OCI-LY1 (cell line): ENCODE data around the gene ZSCAN2.

Experiments
- H2AFZ ChIP-seq: fragments of 200-600 bp; sonication (generic), shearing (Covaris generic); 2 replicates; pipeline ENCODE4 v1.6.0; 2014; ENCODE audit warnings: antibody characterized with exemption, mild to moderate bottlenecking, low read length
- H3F3A ChIP-seq: fragments of 200-600 bp; sonication (generic), shearing (Covaris generic); 2 replicates; pipeline ENCODE4 v1.6.0; 2014; ENCODE audit warnings: mild to moderate bottlenecking, antibody characterized with exemption, low read length, moderate library complexity; ENCODE audit not compliant: insufficient read depth
- H3K27ac ChIP-seq: fragments of 200-600 bp; sonication (generic); 2 replicates; pipeline ENCODE4 v1.5.1; 2014; ENCODE audit warnings: low read length, mixed run types, mild to moderate bottlenecking, low read depth; ENCODE audit not compliant: poor library complexity, severe bottlenecking
- H3K27me3 ChIP-seq: fragments of 200-600 bp; sonication (generic); 2 replicates; pipeline ENCODE4 v1.6.0; 2014; ENCODE audit warnings: antibody characterized with exemption, mild to moderate bottlenecking, low read length, moderate library complexity; ENCODE audit not compliant: insufficient read depth
- H3K36me3 ChIP-seq: fragments of 200-600 bp; sonication (generic); 2 replicates; pipeline ENCODE4 v1.6.1; 2014; ENCODE audit warnings: mild to moderate bottlenecking, antibody characterized with exemption, low read length, moderate library complexity, mixed read lengths; ENCODE audit not compliant: insufficient read depth
- H3K4me1 ChIP-seq: fragments of 200-600 bp; sonication (generic); 2 replicates; pipeline ENCODE4 v1.5.1; 2014; ENCODE audit warnings: mild to moderate bottlenecking, low read length, moderate library complexity; ENCODE audit not compliant: insufficient read depth, severe bottlenecking
- H3K4me2 ChIP-seq: fragments of 200-600 bp; sonication (generic), shearing (Covaris generic); 2 replicates; pipeline ENCODE4 v1.6.1; 2014; ENCODE audit warnings: low read length
- H3K4me3 ChIP-seq: fragments of 200-600 bp; sonication (generic); 2 replicates; pipeline ENCODE4 v1.5.1; 2014; ENCODE audit warnings: low read length, low read depth, mild to moderate bottlenecking, mixed read lengths; ENCODE audit not compliant: poor library complexity, severe bottlenecking
- H3K79me2 ChIP-seq: fragments of 200-600 bp; shearing (Covaris generic); 2 replicates; pipeline ENCODE4 v1.6.1; 2016; ENCODE audit warnings: mixed run types, low read length, mixed read lengths; ENCODE audit not compliant: insufficient read depth
- H3K9ac ChIP-seq: fragments of 200-600 bp; sonication (generic), shearing (Covaris generic); 2 replicates; pipeline ENCODE4 v1.6.1; 2014; ENCODE audit warnings: mild to moderate bottlenecking, low read length, mixed read lengths
- H3K9me2 ChIP-seq: fragments of 200-600 bp; sonication (generic), shearing (Covaris generic); 2 replicates; pipeline ENCODE4 v1.6.1; 2014; ENCODE audit warnings: low read depth, mild to moderate bottlenecking, low read length, mixed read lengths
- H3K9me3 ChIP-seq: fragments of 200-600 bp; shearing (Covaris generic); 2 replicates; pipeline ENCODE4 v1.6.1; 2014; ENCODE audit warnings: low read length, mixed read lengths
- H4K20me1 ChIP-seq: fragments of 200-600 bp; sonication (generic), shearing (Covaris generic); 2 replicates; pipeline ENCODE4 v1.6.0; 2016; ENCODE audit warnings: mild to moderate bottlenecking, low read length; ENCODE audit not compliant: insufficient read depth
- EZH2 ChIP-seq: fragments of 200-600 bp; sonication (generic), shearing (Covaris generic); IDR thresholded peaks from 2 replicates; pipeline ENCODE4 v1.8.0; 2017; ENCODE audit warnings: borderline replicate concordance, mixed run types, mild to moderate bottlenecking, antibody characterized with exemption, low read length, moderate library complexity, mixed read lengths
- TF ChIP-seq, protein P1 (sequence below): fragments of 200-600 bp; sonication (generic), shearing (Covaris generic); IDR thresholded peaks from 2 replicates; pipeline ENCODE4 v1.5.1; 2017; ENCODE audit warnings: mild to moderate bottlenecking, antibody characterized with exemption, low read length, moderate library complexity, mixed read lengths

ZSCAN2 gene

DNA sequence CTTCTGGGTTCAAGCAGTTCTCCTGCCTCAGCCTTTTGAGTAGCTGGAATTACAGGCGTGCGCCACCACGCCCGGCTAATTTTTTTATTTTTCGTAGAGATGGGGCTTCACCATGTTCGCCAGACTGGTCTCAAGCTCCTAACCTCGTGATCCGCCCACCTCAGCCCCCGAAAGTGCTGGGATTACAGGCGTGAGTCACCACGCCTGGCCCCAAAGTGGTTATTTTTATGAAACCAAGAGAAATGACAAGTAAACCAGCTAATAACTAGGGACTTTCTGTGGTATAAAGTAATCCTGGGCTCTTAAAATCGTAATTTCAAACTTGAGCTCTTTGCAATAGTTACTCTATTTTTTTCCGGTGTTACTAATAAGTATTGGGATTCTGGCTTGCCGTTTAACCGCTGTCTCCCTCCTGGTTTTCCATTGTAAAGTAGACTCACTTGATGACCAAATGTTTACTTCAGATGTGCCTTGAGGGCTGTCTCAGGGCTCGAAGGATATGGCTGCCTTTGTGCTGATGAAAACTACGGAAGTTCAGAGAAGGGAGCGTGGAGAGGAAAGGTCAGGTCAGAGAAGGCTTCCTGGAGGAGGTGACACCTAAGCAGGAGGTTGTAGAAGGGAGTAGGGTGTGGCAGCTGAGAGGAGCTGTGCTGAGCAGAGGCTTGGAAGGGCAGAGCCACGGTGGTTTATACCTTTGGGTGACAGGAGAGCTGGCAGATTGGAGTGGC lies 4.2 kb downstream of the ZSCAN2 start:
- no peak overlapping the region; the same call in 1 of the 2 replicates for H3K4me2 ChIP-seq
- peaks cover 27% of the 10 kb centered on the region for H3K4me1 ChIP-seq
- no peak overlapping the region for H3K27ac ChIP-seq
- peaks cover 5% of the 10 kb centered on the region; the same call in 1 of the 2 replicates for H3K79me2 ChIP-seq
- H3K9me2 ChIP-seq: no peaks in the 10 kb centered on the region
- H2AFZ ChIP-seq: no peak overlapping the region
- no peak overlapping the region for H3K4me3 ChIP-seq
- no peaks in the 10 kb centered on the region for H3K9me3 ChIP-seq
- no peak overlapping the region for H3K9ac ChIP-seq
- no peaks in the 10 kb centered on the region for H3K27me3 ChIP-seq
- no peaks in the 10 kb centered on the region for H3F3A ChIP-seq
- H4K20me1 ChIP-seq: no peaks in the 10 kb centered on the region
- no peak for TF ChIP-seq EZH2
- TF ChIP-seq, protein P1, sequence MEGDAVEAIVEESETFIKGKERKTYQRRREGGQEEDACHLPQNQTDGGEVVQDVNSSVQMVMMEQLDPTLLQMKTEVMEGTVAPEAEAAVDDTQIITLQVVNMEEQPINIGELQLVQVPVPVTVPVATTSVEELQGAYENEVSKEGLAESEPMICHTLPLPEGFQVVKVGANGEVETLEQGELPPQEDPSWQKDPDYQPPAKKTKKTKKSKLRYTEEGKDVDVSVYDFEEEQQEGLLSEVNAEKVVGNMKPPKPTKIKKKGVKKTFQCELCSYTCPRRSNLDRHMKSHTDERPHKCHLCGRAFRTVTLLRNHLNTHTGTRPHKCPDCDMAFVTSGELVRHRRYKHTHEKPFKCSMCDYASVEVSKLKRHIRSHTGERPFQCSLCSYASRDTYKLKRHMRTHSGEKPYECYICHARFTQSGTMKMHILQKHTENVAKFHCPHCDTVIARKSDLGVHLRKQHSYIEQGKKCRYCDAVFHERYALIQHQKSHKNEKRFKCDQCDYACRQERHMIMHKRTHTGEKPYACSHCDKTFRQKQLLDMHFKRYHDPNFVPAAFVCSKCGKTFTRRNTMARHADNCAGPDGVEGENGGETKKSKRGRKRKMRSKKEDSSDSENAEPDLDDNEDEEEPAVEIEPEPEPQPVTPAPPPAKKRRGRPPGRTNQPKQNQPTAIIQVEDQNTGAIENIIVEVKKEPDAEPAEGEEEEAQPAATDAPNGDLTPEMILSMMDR: no peak
- peaks cover 46% of the 10 kb centered on the region for H3K36me3 ChIP-seq

GRCh38 chr15:84605554-84605882 lies 4.7 kb downstream of the ZSCAN2 start:
- Histone ChIP-seq H3K9me2 (no peaks in the 10 kb centered on the region), H3F3A (no peaks in the 10 kb centered on the region), H3K27me3 (no peaks in the 10 kb centered on the region), H3K4me1 (peaks cover 26% of the 10 kb centered on the region), H2AFZ (no peak overlapping the region), H3K4me3 (no peak overlapping the region), H3K27ac (no peak overlapping the region), H3K9me3 (no peaks in the 10 kb centered on the region), H4K20me1 (no peaks in the 10 kb centered on the region), H3K9ac (no peak overlapping the region), H3K4me2 (no peak overlapping the region; the same call in 1 of the 2 replicates), H3K36me3 (peaks cover 48% of the 10 kb centered on the region), H3K79me2 (peaks cover 5% of the 10 kb centered on the region; the same call in 1 of the 2 replicates)
- TF ChIP-seq, protein P1: no peak
- no peak for TF ChIP-seq EZH2

- Histone ChIP-seq H3K9me2 (no peaks in the 10 kb centered on the region), H4K20me1 (no peaks in the 10 kb centered on the region), H3K4me2 (no peak overlapping the region), H3K27me3 (no peaks in the 10 kb centered on the region), H2AFZ (no peak overlapping the region), H3F3A (no peaks in the 10 kb centered on the region), H3K4me1 (peaks cover 22% of the 10 kb centered on the region), H3K36me3 (peaks cover 48% of the 10 kb centered on the region), H3K9me3 (no peaks in the 10 kb centered on the region), H3K9ac (no peak overlapping the region), H3K27ac (no peak overlapping the region), H3K79me2 (no peaks in the 10 kb centered on the region), H3K4me3 (no peak overlapping the region)
- TF ChIP-seq EZH2: no peak
- TF ChIP-seq, protein P1: no peak
Observed at GRCh38 chr15:84606653-84607120, 5.9 kb downstream of the ZSCAN2 start.
